Measurements from ENCODE around the gene MAML2. TPM values are rescaled to one million over a fixed set of nuclear protein-coding genes. Genes with fewer than 3 reads are reported as not detected.

MAML2 gene
- total RNA-seq, 6 experiments from 2014 or later = 24.9 to 30.8 (median 28.3) TPM

DNA sequence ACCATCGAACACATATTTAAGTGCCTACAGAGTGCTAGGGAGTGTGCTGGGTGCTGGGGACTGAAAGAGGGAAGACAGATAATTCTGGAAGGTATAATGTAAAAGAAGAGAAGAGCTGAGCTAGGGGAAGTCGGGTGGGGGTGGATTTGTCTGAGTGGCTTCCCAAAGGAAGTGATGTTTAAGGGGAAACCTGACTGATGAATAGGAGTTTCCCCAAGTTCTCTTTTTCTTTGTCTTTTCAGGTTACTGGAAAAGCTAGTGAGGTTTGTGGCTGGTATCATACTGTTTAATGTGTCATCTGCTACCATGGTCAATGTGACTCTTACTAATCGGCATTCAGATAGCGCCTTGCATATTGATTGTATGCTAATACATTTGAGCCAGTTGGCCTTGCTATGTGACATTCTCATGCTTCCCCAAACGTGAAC is 267.4 kb downstream of the MAML2 start:
- Mint-ChIP-seq H3K27me3 (ENCODE audit: insufficient read depth) (peaks cover 4% of the 10 kb centered on the region), H3K4me1 (ENCODE audit: low read depth) (peaks cover 39% of the 10 kb centered on the region), H3K27ac (peak overlapping the region; percentile 35), H3K36me3 (ENCODE audit: low read depth) (peaks cover 20% of the 10 kb centered on the region; the same call in 1 of the 2 replicates), H3K4me3 (no peak overlapping the region), H3K9me3 (no peaks in the 10 kb centered on the region)
- no peak for DNase-seq
- TF ChIP-seq, protein P1, sequence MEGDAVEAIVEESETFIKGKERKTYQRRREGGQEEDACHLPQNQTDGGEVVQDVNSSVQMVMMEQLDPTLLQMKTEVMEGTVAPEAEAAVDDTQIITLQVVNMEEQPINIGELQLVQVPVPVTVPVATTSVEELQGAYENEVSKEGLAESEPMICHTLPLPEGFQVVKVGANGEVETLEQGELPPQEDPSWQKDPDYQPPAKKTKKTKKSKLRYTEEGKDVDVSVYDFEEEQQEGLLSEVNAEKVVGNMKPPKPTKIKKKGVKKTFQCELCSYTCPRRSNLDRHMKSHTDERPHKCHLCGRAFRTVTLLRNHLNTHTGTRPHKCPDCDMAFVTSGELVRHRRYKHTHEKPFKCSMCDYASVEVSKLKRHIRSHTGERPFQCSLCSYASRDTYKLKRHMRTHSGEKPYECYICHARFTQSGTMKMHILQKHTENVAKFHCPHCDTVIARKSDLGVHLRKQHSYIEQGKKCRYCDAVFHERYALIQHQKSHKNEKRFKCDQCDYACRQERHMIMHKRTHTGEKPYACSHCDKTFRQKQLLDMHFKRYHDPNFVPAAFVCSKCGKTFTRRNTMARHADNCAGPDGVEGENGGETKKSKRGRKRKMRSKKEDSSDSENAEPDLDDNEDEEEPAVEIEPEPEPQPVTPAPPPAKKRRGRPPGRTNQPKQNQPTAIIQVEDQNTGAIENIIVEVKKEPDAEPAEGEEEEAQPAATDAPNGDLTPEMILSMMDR (IDR thresholded peaks at IDR 0.05) = no peak

DNA sequence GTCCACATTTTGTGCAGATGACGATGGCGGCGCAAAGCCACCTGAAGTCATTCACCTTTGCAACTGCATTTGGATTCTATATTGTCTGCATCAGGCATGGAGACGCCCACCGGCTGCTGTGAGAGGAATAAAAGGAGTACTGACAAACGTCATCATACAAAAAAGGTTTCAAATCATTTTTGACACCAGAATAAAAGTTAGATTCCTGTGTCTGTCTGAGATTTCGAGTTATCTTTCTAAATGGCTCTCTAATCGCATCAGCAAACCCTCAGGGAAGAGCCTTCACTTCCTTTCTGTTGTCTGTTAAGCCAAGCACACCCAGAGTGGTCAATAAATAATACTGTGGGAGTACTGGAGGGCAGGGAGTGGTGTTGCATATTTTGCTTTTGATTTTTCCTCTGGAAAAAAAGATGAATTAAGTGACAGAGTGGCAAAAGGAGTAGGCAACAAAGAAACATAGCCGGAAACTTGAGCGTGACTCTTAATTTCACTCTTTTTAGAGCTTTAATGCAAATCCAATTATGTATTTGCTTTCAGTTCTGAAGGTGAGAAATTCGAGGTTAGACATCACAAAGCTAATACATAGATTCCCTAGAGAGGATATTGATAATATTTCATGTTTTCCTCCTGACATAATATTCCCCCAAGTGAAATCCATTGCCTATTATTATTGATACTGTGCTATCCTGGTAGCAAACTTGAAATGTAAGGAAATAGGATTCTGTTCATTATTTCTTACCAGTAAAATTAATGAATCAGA is 268.3 kb downstream of the MAML2 start:
- H3K27ac Mint-ChIP-seq = 0 out of 2 replicates have a peak overlapping the region, but pooled peaks have one; percentile 35
- peaks cover 37% of the 10 kb centered on the region for H3K4me1 Mint-ChIP-seq (ENCODE audit: low read depth)
- DNase-seq = no peak
- H3K4me3 Mint-ChIP-seq = no peak overlapping the region
- H3K36me3 Mint-ChIP-seq (ENCODE audit: low read depth) = peaks cover 17% of the 10 kb centered on the region; the same call in 1 of the 2 replicates
- H3K27me3 Mint-ChIP-seq (ENCODE audit: insufficient read depth) = peaks cover 4% of the 10 kb centered on the region
- H3K9me3 Mint-ChIP-seq = no peaks in the 10 kb centered on the region
- TF ChIP-seq, protein P1 (IDR thresholded peaks at IDR 0.05) = no peak

DNA sequence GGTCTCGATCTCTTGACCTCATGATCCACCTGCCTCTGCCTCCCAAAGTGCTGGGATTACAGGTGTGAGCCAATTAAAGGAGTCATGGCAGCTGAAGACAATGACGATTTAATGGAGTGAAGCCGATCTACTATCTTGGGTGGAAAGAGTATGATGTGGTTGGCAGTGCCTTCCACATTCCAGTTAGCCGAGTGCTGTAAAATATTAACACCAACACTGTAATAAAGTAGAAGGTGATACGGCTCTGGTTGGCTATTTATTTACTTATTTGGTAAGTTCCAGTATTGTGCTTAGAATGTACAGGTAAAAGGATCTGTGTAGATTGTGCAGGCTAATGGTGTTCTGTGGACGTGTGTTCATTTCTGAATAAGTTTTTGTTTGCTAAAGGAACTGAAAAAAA is 269.5 kb downstream of the MAML2 start:
- H3K36me3 Mint-ChIP-seq (ENCODE audit: low read depth) = peaks cover 13% of the 10 kb centered on the region; the same call in 1 of the 2 replicates
- H3K4me3 Mint-ChIP-seq = no peak overlapping the region
- peaks cover 32% of the 10 kb centered on the region for H3K4me1 Mint-ChIP-seq (ENCODE audit: low read depth)
- peaks cover 4% of the 10 kb centered on the region for H3K27me3 Mint-ChIP-seq (ENCODE audit: insufficient read depth)
- H3K9me3 Mint-ChIP-seq = no peaks in the 10 kb centered on the region
- TF ChIP-seq, protein P1 (IDR thresholded peaks at IDR 0.05) = no peak
- H3K27ac Mint-ChIP-seq = no peak overlapping the region
- DNase-seq = no peak

DNA sequence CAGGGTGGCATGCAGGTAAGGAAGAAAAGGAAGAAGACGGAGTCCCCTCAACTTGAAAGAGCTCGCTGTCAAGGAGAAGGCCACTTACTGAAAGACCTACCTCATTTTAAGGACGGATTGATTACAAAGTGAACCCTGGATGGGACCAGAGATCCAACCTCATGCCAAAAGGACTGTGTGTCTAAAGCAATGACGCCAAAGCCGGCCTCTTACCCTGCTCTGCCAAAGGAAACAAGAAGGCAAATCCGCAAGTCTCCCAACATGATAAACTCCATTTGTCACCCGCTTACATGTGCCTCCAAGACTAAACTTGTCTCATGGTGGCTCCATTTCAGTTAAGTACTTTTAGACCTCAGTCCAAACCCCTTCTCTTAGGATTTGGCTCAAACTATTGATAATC is 270.4 kb downstream of the MAML2 start:
- H3K27me3 Mint-ChIP-seq (ENCODE audit: insufficient read depth) = peaks cover 4% of the 10 kb centered on the region
- peaks cover 33% of the 10 kb centered on the region for H3K4me1 Mint-ChIP-seq (ENCODE audit: low read depth)
- no peak for DNase-seq
- no peak overlapping the region for H3K4me3 Mint-ChIP-seq
- peaks cover 8% of the 10 kb centered on the region; the same call in 1 of the 2 replicates for H3K36me3 Mint-ChIP-seq (ENCODE audit: low read depth)
- H3K9me3 Mint-ChIP-seq = no peaks in the 10 kb centered on the region
- no peak overlapping the region for H3K27ac Mint-ChIP-seq
- TF ChIP-seq, protein P1 (IDR thresholded peaks at IDR 0.05) = no peak

DNA sequence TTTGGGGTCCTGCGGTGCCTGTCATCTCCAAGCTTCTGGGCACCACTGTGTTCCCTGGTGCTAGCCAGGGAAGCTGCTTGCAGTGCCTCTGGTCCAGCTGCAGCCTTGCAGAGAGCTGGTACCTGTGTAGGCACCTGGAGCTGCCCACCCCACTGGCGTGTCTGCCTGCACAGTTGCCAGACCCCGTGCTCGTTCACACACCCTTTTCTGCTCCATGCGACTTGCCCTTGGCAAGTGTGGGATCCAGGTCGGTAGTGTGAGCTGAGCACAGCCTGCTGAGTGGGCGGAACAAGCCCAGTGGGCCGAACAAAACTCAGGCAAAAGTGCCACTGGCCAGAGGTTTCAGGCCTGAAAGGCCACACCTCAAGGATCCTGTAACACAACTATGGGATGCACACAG is 272.5 kb downstream of the MAML2 start:
- Mint-ChIP-seq H3K36me3 (ENCODE audit: low read depth) (peaks cover 14% of the 10 kb centered on the region), H3K4me1 (ENCODE audit: low read depth) (peaks cover 36% of the 10 kb centered on the region), H3K9me3 (no peaks in the 10 kb centered on the region), H3K27me3 (ENCODE audit: insufficient read depth) (peaks cover 1% of the 10 kb centered on the region; the same call in 1 of the 2 replicates), H3K27ac (no peak overlapping the region), H3K4me3 (no peak overlapping the region)
- no peak for DNase-seq
- TF ChIP-seq, protein P1 (IDR thresholded peaks at IDR 0.05) = no peak
